ENCODE measurements around the gene PTPN11. TPM values are rescaled to one million over a fixed set of nuclear protein-coding genes. Genes with fewer than 3 reads are reported as not detected.

The PTPN11 gene
- total and polyA plus RNA-seq, 4 donors = 39.5 to 176 (median 98.0) TPM

Other genes starting within 250 kb of the PTPN11 start
- gene HECTD4, start 36.5 kb upstream of the PTPN11 start, total RNA-seq = 10 to 100 TPM; 64.4 to 78.5 TPM
- 10 to 100 TPM; 16.0 to 24.7 TPM for gene HECTD4, start 36.5 kb upstream of the PTPN11 start, polyA plus RNA-seq
- gene RPL6, start 9.3 kb upstream of the PTPN11 start, total RNA-seq = 100 to 1,000 TPM; 802 to 884 TPM
- 1,000 to 10,000 TPM; 1,701 to 2,876 TPM for gene RPL6, start 9.3 kb upstream of the PTPN11 start, polyA plus RNA-seq